Fibroblast of skin of scalp (primary cell): ENCODE measurements around the gene TTLL4.

Experiments used
- DNase-seq: peaks from one replicate; pipeline ENCODE4 v3.0.0-alpha.2; 2013

TTLL4 gene

DNA sequence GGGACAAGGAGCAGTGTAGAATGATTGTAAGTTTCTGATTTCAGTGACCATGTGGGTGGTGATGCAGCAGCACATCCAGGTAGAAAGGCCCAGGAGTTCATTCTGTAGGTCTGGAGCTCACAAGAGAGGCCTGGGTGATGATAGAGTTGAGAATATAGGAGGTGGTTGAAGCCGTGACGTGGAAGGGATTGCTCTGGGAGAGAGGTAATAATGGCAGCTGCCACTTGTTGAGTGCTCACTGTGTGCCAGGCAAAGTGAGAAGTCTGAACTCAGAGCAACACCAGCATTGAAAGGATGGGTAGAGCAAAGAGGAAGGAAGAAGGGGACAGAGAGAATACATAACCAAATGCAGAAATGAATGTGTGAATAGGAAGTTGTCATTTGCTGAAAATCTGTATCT lies 3.3 kb downstream of the TTLL4 start:
- no peak for DNase-seq

DNA sequence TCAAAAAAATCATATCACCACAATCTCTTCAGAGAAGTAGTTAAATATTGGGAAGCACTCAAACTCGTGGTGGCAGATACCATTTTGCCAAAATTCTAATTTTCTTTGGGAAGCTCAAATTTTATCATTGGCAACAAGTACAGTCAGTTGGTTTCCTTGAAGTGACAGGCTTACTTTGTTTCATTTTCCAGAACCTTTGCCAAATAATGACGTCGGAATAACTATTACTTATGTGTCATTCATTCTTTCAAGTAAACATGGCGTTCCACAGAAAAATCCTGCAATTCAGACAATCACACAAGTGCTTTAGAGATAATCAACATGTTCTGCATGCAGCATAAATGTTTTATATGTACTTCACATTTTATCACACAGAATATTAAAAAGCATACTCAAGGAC lies 5.4 kb downstream of the TTLL4 start:
- DNase-seq: no peak

DNA sequence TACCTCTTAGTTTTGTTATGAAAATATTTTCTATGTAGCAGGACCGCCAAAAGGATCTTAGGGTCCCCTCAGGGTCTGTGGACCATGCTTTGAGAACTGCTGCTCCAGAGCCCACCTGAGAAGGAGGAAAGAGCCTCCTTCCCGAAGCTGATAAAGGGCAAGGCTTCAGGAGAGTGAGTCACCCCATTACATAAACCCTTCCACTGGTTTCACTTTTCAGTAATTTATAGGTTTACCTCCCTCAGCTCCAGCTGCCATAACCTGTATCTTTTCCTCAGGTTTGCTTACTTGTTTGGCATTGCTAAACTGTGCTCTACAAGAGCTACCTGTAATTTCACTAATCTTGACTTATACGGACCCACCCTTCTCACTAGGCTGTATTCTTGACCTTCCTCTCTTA lies 6.6 kb downstream of the TTLL4 start:
- no peak for DNase-seq

DNA sequence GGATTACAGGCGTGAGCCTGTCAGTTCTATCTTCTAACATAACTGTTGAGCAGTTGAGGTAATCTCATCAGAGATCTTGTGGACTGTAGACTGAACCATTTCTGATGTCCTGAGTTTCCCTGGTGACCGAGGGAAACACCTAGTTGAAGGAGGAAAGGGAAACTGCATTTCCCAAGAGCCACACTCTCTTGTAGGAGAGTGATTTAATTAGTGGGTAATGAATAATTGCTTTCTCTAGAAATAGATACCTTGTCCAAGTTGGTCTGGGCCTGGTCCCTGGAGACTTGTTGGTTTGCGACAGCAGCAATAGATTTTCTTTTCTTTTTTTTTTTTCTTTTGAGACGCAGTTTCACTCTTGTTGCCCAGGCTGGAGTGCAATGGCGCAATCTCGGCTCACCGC lies 7.4 kb downstream of the TTLL4 start:
- DNase-seq: no peak

DNA sequence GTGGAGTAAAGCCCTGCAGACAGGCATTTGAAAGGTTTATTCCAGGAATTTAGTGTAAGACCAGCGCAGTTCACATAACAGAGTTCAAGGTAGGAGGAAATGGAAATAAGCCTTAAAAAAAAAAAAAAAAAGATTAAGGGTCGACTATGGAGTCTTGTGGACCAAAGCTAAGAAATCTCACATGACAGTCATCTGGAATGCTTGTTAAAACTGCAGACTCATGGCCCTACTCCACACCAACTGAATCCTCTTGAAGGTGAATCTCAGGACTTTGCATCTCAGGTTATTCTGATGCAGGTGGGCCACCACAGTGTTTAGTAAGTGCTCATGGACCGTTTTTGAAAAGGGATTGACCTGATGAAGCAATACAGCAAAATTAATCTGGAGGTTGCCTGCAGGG lies 8.8 kb downstream of the TTLL4 start:
- DNase-seq: no peak

DNA sequence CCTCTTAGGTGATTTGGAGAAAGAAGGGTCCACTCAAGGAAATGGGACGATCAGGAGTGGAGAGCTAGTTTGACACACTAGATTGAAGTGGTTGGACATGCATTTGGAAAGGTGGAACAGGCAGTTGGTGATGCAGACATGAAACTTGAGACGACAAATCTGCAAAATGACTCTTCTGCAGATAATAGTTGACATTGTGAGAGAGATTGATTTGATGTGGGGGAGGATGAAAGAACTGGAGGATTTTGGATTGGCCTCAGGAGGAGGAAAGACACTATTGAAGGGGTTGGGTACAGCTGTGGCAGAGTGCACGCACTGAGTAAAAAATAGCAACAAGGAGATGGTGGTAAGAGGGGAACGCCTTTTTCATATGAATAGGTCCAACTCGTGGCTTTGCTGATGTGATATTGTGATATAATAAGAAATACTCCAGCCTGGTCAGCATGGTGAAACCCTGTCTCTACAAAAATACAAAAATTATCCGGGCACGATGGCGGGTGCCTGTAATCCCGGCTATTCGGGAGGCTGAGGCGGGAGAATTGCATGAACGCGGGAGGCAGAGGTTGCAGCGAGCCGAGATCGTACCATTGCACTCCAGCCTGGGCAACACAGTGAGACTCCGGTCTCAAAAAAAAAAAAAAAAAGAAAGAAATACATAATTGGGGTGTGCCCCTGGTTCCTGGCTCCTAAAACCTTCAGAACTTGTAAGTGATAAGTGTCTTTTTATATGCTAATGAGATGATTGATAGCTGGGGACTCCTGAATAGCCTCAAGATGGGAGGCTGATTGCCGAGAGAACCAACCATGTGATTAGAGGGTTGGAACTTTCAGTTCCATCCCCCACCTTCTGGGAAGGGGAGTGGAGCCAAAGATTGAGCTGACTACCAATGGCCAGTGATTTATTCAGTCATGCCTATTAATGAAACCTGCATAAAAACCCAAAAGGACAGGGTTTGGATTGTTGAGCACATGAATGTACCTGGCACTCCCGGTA lies 9.7 kb downstream of the TTLL4 start:
- DNase-seq: no peak

DNA sequence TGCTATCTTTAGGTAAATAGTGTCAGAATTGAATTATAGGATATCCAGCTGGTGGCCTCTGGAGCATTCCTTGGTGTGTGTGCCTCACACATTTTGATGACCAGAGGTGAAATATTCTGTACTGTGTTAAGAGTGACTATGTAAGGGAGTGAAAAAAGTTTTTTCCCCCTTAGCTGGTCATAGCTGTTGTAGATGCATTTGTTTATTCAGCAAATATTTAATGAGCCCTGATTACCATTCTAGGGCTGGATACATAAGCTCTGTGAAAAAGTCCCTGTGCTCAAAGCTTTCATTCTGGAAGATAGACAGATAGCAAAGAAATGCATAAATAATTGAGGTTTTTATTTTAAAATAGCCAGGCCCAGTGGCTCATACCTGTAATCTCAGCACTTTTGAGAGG lies 10.9 kb downstream of the TTLL4 start:
- no peak for DNase-seq

DNA sequence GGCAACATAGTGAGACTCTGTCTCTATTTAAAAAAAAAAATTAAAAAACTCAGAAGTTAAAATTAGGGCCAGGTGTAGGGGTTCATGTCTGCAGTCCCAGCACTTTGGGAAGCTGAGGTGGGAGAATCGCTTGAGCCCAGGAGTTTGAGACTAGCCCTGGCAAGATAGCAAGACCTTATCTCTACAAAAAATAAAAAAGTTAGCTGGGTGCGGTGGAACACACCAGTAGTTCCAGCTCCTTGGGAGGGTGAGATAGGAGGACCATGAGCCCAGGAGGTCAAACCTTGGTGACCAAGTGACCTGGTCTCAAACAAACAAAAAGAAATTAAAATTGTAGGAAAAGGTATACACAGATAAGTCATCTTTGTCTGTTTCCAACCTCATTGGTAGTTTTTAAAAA lies 11.3 kb downstream of the TTLL4 start:
- DNase-seq: no peak

DNA sequence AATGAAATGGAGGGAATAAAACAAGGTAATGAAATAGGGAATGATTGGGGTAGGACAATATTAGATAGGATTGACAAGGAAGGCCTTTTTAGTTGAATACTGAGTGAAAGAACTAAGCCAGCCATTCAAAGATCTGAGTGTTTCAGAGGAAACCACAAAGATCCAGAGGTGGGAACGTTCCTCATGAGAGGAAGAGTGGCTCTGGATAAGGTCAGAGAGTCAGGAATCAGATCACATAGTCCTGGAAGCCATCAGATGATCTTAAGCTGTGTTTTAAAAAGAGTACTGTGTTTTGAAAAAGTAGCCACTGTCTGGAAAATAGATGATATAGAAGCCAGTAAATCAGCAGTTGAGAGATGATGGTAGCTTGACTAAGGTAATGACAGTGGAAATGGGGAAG lies 11.8 kb downstream of the TTLL4 start:
- DNase-seq: no peak

DNA sequence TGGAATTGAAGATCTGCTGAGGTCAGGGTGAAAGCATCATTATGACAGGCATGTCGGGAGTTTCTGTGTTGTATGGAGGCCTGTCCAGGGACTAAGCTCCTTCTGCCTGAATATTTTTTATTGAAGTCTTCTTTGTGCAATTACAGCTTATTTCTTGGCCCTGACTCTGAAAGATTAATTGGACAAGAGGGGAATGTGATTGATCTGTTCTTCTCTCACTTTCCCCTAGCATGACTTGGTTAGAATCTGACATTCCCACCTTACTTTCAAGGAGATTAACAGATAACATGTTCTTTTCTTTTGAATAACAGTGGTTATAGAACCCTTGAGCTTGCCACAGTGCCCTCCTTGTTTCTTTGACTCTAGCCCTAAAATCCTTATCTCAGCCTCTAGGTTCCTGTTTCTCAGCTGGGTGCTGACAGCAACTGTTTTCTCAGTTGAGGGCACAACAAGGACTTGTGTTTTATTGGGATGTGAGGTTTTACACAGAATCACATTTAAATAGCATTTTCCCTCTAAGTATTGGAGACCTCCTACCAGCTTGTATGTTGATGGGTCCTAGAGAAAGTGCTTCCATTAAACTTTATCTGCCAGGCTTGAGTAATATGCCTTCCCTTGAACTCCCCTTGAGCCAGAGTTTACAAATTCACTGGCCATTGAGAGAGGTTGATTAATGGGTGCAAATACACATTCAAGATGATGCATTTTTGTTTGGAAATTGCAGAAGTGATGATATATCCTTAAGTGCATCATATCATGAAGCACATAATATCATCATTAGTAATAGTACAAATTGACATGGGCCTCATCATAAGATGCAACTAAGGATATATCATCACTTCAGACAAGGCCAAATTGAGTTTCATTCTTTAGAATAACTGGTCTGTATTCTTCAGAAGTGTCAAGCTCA lies 12.5 kb downstream of the TTLL4 start:
- DNase-seq: no peak

DNA sequence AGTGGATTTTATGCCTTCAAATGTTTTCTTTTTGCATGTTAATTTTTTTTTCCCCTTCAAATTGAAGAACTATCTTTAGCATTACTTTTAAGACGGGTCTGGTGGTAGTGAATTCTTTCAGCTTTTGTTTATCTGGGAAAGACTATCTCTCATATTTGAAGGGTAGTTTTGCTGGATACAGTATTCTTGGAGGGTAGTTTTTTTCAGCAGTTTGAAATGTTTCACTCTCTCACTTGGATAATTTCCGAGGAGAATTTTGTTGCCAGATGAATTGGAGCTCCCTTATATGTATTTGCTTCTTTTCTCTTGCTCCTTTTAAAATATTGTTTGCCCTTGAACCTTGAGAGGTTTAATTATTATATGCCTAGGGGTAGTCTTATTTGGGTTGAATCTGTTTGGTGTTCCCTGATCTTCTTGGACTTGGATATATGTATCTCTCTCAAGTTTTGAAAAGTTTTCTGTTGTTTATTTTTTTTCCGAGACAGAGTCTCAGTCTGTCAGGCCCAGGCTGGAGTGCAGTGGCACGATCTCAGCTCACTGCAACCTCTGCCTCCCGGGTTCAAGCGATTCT lies 15.5 kb downstream of the TTLL4 start:
- DNase-seq: no peak

DNA sequence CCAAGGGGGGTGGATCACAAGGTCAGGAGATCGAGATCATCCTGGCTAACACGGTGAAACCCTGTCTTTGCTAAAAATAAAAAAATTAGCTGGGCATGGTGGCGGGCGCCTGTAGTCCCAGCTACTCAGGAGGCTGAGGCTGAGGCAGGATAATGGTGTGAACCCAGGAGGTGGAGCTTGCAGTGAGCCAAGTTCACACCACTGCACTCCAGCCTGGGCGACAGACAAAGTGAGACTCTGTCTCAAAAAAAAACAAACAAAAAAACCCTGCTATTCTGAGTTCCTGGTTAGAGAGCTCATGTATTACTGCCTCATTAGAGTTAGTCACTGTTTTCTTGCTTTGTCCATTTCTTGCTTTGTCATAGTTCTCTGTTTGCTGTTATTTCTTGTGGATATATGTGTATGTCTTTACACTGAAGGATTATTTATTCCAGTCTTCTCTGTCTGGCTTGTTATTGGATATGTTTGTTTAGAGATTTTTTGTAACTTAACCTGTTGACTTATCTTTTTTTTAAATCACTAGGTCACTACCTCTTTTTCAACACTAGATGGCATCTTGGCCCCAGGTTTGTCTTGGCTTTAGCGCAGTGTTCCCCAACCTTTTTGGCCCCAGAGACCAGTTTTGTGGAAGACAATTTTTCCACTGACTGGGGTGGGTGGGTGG lies 17.0 kb downstream of the TTLL4 start:
- peak; percentile 32 for DNase-seq

DNA sequence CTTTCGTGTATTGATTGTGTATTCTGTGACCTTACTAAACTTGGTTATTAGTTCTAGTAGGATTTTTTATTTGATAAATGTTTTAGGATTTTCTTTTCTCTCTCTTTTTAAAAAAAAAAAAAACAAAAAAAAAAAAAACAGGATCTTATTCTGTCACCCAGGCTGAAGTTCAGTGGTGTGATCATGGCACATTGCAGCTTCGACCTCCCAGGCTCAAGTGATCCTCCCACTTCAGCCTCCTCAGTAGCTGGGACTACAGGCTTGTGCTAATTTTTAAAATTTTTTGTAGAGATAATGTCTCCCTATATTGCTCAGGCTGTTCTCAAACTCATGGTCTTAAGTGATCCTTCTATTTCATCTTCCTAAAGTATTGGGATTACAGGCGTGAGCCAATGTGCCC lies 19.0 kb downstream of the TTLL4 start:
- DNase-seq: no peak

DNA sequence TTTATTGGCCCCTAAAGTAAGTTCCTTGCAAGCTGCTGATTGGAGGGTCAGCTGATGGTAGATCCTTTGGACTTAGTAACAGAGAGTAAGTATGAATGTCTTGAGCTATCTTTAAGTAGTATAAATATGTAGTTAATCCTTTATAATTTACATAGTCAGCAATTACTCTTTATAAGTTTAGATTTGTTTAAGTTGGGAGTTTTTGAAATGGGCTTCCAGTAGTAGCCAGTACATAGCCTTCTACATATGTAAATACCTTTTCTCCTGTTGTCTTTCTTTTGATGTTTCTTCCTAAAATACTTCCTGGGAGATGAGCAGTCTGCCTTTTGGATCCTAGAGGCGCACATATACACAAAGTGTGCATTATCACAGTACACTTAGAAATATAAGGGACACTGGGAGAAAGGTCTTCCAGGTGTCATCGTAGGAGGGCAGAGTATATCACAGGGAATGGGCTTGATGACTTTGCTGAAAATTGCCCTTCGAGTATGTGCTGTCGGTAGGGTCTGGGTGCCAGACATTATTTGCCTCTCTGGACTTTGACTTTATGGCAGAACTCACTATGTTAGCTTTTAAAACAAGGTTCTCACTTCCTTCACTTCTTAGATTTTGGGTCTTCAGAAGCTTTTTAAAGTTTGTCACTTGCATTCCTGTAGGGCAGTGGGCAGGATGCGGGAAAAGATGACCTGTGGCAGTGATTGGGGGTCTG lies 21.6 kb downstream of the TTLL4 start:
- no peak for DNase-seq

DNA sequence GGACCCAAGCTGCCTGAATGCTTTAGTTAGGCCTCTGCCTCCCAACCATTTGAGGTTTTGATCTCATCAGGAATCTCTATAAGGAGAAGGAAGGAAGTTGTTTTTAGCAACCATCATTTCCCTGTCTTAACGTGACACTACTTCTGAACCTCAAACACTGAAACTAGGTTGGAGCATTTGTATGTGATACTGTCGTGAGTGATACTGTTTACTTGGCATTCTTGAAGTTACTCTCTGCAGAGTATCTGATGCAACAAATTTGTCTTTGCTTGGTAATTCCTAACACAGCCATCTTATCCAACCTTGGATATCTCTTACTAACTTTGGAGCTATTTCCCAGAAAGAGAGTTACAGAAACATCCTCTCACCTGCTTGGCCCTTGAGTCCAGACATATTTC lies 22.1 kb downstream of the TTLL4 start:
- DNase-seq: peak; percentile 11

DNA sequence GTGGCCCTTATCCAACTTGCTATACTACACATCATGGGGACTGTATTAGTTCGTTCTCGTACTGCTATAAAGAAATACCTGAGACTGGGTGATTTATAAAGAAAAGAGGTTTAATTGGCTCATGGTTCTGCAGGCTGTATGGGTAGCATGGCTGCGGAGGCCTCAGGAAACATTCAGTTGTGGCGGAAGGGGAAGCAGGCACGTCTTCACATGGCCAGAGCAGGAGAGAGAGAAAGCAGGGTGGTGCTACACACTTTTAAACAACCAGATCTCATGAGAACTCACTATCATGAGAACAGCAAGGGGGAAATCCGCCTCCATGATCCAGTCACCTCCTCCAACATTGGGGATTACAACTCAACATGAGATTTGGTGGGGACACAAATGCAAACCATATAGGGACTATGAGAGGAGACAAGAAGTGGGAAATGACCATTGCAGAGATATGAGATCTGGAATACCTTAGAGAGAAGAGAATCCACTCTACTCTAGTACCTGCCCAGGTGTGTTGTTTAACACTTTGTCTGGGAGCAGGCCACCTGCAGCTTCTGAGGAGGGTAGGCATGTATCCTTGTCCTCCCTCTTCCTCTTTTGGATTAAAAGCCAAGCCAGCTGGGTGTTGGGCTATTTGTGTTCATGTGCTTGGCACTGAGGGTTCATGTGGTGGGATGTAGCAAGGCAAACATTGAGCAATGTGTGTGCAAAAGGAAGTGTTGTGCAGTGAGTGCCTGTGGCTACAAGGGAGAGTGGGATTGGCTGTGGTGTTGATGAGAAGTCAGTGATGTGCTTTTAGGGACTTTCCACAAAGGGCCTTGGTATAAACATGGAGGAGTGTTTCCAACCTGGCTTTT lies 22.8 kb downstream of the TTLL4 start:
- peak; percentile 25 for DNase-seq

DNA sequence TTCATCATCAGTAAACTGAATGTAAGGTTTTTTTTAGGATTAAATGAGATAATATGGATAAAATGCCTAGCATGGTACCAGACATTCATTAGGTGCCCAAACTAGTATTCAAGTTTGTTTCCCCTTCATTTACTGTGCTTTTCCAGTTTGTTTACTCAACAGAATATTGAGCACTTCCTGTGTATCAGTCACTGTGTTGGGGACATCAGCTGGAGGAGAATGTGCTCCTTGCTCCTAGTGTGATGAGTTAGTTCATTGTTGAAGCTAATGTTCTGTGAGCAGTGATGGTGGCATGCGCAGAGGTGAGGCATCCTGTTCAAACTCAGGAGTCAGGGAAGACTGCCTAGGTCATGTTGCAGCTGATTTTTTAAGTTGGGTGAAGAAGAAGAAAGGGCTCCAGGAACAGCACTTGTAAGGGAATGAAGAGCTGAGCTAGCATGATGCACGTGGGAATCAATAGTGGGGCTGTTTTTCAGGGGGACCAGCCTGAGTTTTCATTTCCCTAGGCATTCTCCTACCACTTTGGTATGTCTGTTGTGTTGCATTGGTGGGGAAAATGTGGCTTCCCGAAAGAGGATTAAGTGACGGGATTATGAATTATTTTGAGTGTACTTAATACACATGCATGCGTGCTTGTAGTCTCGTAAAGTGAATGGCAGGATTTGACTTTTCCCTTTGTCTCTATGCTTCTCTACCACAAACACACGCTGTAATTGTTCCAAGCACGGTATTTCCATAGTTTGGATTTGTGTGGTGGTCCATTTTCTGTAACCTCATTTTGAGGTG lies 23.7 kb downstream of the TTLL4 start:
- DNase-seq: no peak

DNA sequence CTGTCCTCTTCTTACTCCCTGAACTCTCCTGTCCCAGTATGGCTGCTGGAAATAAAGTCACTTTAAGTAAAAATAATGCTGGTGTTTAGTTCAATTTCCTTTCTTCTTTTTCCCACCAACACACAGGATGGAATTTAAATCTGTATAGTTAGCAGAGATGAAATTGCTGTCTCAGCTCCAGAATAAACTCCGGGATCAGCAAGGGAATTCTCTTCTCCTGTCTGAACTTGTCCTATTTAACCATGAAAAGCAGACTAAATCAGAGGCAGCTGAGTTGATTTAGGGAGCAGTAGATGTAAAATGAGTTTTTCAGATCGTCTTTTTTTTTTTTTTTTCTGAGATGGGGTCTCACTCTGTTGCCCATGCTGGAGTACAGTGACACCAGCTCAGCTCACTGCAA lies 25.9 kb downstream of the TTLL4 start:
- no peak for DNase-seq

DNA sequence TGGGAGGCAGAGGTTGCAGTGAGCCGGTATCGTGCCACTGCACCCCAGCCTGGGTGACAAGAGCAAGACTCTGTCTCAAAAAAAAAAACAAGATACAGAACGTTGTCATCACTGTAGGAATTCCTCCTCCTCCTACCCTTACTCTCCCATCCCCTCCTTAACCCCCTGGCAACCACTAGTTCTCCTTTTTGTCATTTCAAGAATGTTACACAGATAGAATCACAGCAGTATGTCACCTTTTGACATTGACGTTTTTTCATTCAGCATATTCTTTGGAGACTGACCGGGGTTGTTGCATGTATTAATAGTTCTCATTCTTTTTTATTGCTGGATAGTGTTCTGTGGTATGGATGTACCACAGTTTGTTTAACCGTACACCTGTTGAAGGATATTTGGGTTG lies 32.4 kb downstream of the TTLL4 start:
- DNase-seq: no peak

DNA sequence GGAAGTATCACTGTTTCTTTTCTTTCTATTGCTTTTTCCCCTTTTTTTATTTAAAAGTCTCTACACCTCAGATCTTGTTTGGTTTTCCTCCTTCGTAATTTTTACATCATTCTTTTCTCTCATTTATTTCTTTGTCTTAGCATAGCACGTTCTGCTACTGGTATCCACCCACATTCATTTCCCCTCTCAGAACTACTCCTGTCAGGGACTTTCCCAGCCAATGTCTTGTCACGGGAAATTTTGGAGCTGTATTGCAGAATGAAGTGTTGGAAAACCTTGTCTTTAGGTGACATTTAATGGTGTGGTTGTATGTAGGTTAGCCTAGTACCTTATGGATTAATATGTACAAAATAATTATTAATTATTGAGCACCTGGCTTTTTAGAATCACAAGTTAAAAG lies 34.0 kb downstream of the TTLL4 start:
- no peak for DNase-seq
